DOHH2 (cell line): ENCODE data around the gene SCNN1A.

Source experiments
- EZH2phosphoT487 ChIP-seq: fragments of 200-600 bp; sonication (generic); IDR thresholded peaks from 2 replicates; pipeline ENCODE4 v1.6.1; 2017; ENCODE audit warnings: borderline replicate concordance, mild to moderate bottlenecking, antibody characterized with exemption, low read length, moderate library complexity, mixed read lengths
- TF ChIP-seq, protein P1 (sequence below): fragments of 200-600 bp; sonication (generic); IDR thresholded peaks from one replicate; pipeline ENCODE4 v1.5.1; 2014; ENCODE audit warnings: antibody characterized with exemption, mild to moderate bottlenecking, low read depth, low read length; ENCODE audit not compliant: poor library complexity, severe bottlenecking

DNA sequence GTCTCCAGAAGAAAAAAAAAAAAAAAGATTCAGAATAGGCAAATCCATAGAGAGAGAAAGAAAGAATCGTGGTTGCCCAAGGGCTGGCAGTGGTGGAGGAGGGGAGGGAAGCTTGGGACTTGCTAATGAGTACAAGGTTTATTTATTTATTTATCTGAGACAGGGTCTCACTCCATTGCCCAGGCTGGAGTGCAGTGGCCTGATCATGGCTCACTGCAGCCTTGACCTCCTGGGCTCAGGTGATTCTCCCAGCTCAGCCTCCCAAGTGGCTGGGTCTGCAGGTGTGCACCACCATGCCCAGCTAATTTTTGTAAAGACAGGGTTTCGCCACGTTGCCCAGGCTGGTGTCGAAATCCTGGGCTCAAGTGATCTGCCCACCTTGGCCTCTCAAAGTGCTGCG lies 23.7 kb downstream of the SCNN1A start:
- TF ChIP-seq, protein P1, sequence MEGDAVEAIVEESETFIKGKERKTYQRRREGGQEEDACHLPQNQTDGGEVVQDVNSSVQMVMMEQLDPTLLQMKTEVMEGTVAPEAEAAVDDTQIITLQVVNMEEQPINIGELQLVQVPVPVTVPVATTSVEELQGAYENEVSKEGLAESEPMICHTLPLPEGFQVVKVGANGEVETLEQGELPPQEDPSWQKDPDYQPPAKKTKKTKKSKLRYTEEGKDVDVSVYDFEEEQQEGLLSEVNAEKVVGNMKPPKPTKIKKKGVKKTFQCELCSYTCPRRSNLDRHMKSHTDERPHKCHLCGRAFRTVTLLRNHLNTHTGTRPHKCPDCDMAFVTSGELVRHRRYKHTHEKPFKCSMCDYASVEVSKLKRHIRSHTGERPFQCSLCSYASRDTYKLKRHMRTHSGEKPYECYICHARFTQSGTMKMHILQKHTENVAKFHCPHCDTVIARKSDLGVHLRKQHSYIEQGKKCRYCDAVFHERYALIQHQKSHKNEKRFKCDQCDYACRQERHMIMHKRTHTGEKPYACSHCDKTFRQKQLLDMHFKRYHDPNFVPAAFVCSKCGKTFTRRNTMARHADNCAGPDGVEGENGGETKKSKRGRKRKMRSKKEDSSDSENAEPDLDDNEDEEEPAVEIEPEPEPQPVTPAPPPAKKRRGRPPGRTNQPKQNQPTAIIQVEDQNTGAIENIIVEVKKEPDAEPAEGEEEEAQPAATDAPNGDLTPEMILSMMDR: no peak
- no peak for TF ChIP-seq EZH2phosphoT487
